HG02970 (cell line): Measurements from ENCODE around the gene PNP.

ENCODE experiments used
- ATAC-seq: cut with Tn5 transposase; IDR thresholded peaks from one replicate; pipeline ENCODE4 v1.9.1; 2021; ENCODE audit warnings: mild to moderate bottlenecking, moderate library complexity, moderate number of reproducible peaks; ENCODE audit not compliant: unreplicated experiment, low FRiP score

The PNP gene

DNA sequence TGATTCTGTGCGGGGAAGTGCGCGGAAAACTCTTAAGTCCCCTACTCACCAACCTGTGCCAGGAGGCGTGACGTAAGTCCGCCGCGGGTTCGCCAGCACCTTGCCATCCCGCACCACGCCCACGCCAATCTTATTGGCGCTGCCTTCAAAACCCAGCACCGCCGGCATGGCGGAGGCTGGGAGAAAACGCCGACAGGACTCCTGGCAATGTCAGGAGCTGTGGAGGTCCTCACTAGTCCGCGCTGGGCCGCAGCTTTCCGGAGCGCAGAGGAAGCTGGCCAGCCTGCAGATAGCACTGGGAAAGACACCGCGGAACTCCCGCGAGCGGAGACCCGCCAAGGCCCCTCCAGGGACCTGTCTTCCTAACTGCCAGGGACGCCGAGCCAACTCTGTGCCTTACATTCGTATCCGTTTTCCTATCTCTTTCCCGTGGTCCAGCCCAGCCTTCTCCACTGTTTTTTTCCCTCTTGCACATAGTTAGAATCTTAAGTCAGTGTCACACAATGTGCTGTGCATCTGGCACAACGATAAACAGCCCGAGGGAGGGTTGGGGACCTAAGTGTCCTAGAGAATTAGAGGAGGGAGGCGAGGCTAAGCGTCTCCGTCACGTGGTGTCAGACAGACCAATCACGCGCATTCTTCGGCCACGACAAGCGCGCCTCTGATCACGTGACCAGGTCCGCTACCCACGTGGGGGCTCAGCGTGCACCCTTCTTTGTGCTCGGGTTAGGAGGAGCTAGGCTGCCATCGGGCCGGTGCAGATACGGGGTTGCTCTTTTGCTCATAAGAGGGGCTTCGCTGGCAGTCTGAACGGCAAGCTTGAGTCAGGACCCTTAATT lies 14.5 kb upstream of the PNP start, which contains the start of the genes APEX1 and OSGEP:
Gene APEX1, plus strand, starts transcription at position 711 of the 839 bp plus-strand sequence. CDS start 420 bp downstream, outside the sequence.
Gene OSGEP, minus strand, starts transcription at position 297 of the 839 bp plus-strand sequence. Its CDS starts 129 bp downstream, at position 168.
- ATAC-seq, result peak; percentile 79

- peak; percentile 47 for ATAC-seq
Measured at GRCh38 chr14:20455355-20456300, 13.6 kb upstream of the PNP start.

DNA sequence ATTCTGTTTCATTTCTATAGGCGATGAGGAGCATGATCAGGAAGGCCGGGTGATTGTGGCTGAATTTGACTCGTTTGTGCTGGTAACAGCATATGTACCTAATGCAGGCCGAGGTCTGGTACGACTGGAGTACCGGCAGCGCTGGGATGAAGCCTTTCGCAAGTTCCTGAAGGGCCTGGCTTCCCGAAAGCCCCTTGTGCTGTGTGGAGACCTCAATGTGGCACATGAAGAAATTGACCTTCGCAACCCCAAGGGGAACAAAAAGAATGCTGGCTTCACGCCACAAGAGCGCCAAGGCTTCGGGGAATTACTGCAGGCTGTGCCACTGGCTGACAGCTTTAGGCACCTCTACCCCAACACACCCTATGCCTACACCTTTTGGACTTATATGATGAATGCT lies 12.2 kb upstream of the PNP start:
- no peak for ATAC-seq

DNA sequence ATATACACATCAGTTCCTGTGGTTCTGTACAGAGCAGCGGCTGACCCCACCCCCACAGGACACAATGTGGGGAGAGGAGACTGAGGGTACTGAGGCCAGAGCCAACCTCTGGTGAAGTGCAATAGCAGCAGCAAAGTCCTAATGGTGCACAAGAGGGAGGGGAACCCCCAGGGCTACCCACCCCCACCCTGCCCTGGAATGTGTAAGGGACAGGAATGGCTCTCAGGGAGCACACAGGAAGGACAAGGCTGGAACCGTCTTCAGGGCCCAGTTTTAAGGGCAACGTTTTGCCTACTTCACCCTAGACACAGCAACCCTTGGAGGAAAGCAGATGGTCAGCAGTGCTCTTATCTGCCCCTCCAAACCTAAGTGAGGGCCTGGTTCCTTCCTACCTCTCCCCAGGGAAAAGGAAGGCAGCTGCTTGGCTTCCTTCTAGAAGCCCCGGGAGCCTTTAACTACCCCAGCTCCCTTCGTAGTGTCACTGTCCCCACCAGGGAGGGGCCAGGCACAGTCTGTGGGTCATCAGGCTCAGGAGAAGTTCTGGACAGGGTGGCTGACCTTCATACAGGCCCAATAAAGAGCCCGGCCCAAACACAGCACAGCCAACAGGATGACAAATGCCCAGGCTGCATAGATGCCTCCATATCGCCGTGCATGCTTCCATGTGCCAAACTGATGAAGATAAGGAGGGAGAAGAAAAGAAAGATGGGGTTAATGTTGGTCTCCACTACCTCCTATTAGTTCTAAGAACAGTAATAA lies 11.0 kb upstream of the PNP start:
- no peak for ATAC-seq

GRCh38 chr14:20460458-20461224 lies 8.6 kb upstream of the PNP start:
- peak; percentile 1 for ATAC-seq

DNA sequence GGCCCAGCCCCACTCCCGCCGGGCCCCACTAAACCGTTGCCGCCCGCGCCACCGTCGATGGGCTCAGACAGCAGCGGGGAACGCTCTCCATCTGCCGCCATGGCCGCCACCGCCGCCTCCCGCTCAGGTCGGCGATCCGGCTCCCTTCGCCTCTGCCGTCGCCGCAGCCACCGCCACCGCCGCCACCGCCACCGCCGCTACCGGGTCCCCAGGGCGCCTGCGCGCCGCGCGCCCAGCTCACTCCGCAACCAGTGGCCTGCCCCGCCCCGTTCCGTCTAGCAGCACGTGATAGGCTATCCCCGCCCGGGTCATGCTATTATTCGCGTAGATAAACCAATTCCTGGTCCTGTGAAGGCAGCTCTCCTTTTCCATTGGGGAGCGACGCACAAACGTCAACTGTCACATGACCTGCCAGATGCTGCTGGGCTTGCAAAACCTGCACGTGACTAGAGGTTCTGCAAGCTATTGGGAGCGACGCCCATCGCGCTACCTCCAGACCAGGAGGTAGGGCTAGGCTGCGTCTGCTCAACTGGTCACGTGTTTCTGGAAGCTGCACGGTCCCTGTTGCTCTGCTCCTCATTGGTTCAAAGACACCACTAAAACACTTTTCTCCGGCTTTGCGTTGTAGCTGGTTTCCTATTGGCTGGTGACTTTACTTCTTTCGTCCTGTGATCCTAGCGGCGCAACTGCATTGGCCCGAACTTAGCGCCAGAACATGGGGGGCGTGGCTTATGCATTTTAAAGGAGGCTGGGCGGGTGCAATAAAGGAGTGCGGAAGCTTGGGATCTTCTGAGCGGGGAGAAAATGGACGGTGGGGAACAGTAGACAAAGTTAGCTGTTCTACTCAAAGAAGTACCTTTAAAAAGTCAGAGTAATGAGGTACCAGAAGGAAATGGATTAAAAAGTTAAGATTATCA lies 7.7 kb upstream of the PNP start, which contains the start of gene PIP4P1:
Gene PIP4P1, minus strand, starts transcription at position 210 of the 917 bp plus-strand sequence. Its CDS starts 109 bp downstream, at position 101.
- peak; percentile 93 for ATAC-seq

DNA sequence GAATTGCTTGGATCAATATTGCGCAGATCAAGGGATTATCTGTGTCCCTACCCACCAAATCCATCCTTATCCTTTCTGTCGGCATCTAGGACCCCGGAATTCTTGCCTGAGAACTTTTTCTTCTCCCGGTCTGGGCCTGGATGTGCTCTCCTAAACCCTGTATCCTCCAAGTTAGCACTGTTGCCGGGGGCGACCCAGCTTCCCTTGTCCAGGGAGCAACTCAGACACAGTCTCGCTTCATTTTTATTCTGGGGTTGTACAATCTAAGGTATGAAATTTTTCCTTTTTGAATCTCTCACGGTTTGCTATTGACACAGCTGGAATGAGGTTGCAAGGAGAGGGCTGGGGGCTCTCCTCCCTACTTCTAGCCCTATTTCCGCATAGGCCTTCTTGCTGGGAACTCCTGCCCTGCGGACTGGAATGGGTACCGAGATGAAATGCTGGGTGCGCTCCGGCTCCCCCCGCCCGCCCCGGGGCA lies 403 bp upstream of the PNP start:
- no peak for ATAC-seq

- peak; percentile 27 for ATAC-seq
Measured at GRCh38 chr14:20469890-20470602, 840 bp downstream of the PNP start.

- ATAC-seq, result no peak
Measured at GRCh38 chr14:20470603-20470901, 1.3 kb downstream of the PNP start.

DNA sequence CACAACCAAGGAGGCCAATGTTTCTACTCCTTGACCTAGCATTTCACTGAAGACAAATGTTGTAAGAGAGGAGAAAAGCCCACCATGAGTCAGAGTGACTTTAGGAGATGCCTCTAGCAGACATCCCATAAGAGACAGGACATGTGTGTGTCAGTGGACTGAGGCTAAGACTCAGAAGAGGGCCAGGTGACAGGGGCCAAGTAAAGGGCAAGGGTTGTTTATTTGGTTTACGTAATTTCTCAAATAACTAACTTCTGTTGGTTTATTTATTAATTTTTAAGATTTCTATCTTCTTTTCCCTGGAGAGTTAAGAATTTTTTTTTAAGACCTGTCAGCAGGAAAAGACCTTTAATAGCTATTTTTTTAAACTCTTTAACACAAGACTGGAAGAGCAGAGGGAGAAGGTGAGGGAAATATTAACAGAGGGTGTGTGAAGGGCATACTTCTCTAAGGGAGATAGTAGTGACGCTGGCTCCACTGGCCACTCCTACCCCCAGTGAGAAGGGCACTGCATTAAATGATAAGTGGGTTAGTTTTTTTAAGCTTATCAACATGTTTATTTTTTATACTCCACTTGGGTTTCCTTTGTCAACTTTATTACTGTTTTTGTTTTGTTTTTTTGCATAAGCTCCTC lies 3.4 kb downstream of the PNP start:
- ATAC-seq, result no peak

DNA sequence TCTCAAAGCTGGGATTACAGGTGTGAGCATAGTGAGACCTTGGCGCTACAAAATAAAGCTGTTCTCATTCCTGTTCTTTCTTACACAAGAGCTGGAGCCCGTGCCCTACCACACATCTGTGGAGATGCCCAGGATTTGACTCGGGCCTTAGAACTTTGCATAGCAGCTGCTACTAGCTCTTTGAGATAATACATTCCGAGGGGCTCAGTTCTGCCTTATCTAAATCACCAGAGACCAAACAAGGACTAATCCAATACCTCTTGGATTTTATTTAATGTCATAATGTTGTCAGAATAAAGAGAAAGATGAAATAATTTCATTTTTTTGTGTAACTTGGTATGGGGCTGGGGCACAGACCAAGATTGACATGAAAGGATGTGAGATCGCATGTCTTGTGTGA lies 7.6 kb downstream of the PNP start:
- no peak for ATAC-seq

DNA sequence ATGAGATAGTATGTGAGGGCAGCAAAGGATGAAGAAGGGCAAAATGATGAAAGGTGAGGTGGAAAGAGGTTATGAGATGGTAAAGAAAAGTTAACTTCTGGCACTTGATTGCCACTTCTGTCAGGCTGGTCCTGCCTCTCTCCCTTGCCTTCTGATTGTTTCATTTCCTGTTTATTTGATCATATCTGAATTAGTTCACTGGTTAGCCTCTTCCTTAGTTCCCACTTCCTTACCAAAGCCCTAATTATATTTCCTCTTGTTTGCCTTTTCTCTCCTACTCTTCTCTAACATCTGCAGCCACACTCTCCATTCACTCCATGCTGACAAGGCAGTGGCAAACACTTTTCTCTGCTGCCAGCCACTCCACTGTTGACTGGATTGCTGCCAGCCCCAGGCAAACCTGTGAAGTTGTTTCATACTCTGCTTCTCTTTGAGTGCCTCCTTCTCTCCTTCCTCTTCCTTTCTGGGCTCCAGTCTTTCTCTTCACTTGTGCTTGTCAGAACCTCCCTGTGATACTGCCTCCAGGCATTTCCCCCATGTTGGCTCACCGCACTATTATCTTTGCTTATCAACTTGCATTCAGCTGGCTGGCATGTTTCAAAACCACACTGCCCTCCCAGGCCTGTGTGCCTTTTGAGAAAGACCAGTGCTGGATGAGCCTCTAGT lies 8.1 kb downstream of the PNP start:
- ATAC-seq, result no peak

- no peak for ATAC-seq
Measured at GRCh38 chr14:20478894-20479293, 9.7 kb downstream of the PNP start.

DNA sequence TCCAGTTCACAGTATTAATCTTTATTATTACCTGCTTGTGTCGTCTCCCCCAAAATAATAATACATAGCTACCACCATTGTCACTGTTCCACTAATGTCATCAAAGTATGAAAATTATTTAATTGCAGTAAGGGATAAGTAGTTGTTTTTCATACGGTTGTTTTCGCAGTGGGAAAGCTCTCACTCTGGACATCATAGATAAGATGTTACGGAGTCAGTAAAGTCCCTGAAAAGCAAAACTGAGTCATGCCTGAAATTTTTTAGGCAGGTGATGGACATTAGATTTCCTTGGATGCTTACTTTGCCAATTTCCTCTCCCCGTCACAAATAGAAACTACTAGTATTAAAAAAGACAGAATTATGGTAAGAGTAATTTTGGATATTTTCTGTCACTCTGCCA lies 13.2 kb downstream of the PNP start:
- ATAC-seq, result no peak

- ATAC-seq, result no peak
Measured at GRCh38 chr14:20485900-20486299, 16.7 kb downstream of the PNP start.

GRCh38 chr14:20486684-20487395 lies 17.6 kb downstream of the PNP start:
- no peak for ATAC-seq
